Omental fat pad (tissue), 4 donors: Measurements from ENCODE around the gene ALK. TPM values are rescaled to one million over a fixed set of nuclear protein-coding genes. Genes with fewer than 3 reads are reported as not detected.

ENCODE experiments used
- ATAC-seq: fragments of 150-250 bp; one replicate; pipeline ENCODE4 v1.9.1; 2016; ENCODE audit warnings: mild to moderate bottlenecking, moderate library complexity; ENCODE audit not compliant: low FRiP score
- DNase-seq: peaks from one replicate; pipeline ENCODE4 v3.0.0-alpha.2; 2019; ENCODE audit warnings: low spot score
- CTCF ChIP-seq, 3 donors: fragments of 450-650 bp; IDR thresholded peaks; one replicate each; pipeline ENCODE4 v1.5.1; 2016 to 2017; ENCODE audit warnings: antibody characterized with exemption in 3 of 3, mild to moderate bottlenecking in 3 of 3, moderate library complexity in 2 of 3
- total RNA-seq, 4 donors: library from RNA; depleted of rRNA; stranded (reverse); fragments of >200 nt; gene quantifications; one replicate each; pipeline ENCODE4 v1.1.0, GENCODE V29; 2016

Gene ALK
- total RNA-seq, 4 donors from 2014 or later: 0.12 to 2.2 (median 0.44) TPM; not detected in 1

GRCh38 chr2:29723255-29724001 lies 198.0 kb downstream of the ALK start:
- no peak for ATAC-seq
- no peak for DNase-seq
- TF ChIP-seq CTCF (IDR thresholded peaks at IDR 0.05): no peak

GRCh38 chr2:29719639-29720038 lies 201.7 kb downstream of the ALK start:
- DNase-seq (no peak), ATAC-seq (no peak)
- no peak for TF ChIP-seq CTCF (IDR thresholded peaks at IDR 0.05)

DNA sequence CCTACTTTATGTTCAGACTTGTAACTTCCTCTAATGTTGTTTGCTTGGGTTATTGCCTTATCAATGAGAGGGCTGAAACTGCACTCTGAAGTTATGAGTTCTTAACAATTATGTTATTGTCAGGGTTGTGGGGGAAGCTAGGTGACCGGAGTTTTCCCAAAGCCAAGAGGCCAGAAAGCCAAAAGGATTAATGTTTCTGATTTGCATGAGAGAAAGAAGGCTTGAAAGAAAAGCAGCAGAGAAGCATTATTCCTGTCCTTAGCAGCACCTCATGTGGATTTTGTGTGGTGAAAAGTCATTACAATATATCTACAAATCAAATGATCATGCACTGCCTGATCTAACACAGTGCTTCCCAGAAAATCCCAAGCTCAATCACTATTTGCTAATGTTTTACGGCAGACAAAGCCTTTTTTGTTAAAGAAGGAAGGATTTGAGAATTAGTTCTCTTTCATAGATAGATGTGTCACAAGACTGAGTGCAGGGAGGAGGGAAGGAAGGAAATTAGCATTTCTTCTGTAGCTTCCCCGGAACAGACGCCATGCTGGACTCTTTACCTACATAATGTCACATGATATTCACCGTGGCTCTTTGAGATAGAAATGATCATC lies 203.2 kb downstream of the ALK start:
- no peak for ATAC-seq
- TF ChIP-seq CTCF (IDR thresholded peaks at IDR 0.05): no peak
- DNase-seq: no peak

DNA sequence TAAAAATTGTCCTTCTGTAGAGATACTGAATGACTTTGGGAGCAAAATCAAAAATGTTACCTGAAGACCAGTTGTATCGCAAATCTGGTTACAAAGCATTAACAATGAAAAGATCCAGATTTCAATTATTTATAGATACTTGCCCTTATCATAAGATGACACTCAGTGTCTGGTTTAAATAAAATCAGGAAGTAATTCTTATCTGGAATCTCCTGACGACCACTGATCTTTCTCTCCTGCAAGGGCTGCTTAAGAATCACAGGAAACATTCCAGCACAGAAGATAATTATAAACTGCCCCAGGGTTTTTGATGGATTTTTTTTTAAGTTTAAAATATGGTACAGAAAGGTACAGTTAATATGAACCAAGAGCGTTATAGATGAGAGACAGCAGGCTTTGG lies 205.7 kb downstream of the ALK start:
- DNase-seq: no peak
- no peak for ATAC-seq
- no peak for TF ChIP-seq CTCF (IDR thresholded peaks at IDR 0.05)

DNA sequence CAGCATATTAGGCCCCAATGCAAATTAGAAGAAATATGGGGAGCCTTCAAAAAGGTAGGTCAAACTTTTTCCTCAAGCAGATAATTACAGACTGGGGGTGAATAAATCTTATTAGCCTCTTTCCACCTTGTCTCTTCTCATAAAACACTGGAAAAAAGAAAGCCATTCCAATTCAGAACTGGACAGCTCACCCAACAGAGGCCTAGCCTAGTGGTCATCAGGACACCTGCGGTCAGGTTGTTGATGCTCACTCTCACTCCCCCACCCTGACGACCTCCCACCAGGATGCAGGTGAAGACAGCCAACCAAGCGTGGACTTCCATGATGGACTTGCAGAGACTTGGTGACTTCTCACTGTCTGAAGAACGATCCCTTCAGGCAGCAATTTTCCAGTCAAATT lies 207.1 kb downstream of the ALK start:
- no peak for ATAC-seq
- no peak for DNase-seq
- TF ChIP-seq CTCF (IDR thresholded peaks at IDR 0.05): no peak

- no peak for DNase-seq
- no peak for ATAC-seq
- no peak for TF ChIP-seq CTCF (IDR thresholded peaks at IDR 0.05)
Observed at GRCh38 chr2:29706171-29706720, 215.1 kb downstream of the ALK start.

- no peak for ATAC-seq
- TF ChIP-seq CTCF (IDR thresholded peaks at IDR 0.05): no peak
Observed at GRCh38 chr2:29705616-29706015, 215.8 kb downstream of the ALK start.

More at GRCh38 chr2:29705616-29706015, 215.8 kb downstream of the ALK start:
- DNase-seq: no peak
